ENCODE measurements around the gene TM4SF20. TPM values are rescaled to one million over a fixed set of nuclear protein-coding genes. Genes with fewer than 3 reads are reported as not detected.
"Not testable (repeated sequence)": the region's sequence is repeated elsewhere in the genome, so short reads cannot be mapped to it uniquely, and the experiment has no call there.

Gene TM4SF20
- total RNA-seq, 1 donor from 2014 or later: not detected

DNA sequence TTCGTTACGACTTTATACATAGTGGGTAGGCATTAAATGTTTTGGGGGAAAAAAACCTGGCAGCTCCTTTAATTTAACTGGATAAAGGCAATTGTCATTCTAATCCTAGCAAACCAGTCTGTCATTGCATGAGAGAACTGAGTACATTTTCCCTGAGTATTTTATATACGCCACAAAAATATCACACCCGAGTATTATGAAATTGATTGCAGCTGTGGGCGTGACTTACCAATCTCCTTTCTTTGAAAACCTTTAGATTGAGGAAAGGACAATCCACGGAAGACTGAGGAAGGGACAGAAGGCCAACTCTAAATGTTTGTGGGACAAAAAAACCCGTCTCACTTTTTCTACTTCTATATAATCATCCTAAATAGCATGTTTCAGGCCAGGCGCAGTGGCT, 9.0 kb downstream of the TM4SF20 start:
- FAIRE-seq (no peak), DNase-seq (ENCODE audit: low read depth) (no peak)
- H3K27me3 ChIP-seq (ENCODE audit: control insufficient read depth, insufficient read depth, low read length): no peaks in the 10 kb centered on the region
- no peak overlapping the region for H3K4me3 ChIP-seq (ENCODE audit: low read depth, low read length)
- TF ChIP-seq, protein P1, sequence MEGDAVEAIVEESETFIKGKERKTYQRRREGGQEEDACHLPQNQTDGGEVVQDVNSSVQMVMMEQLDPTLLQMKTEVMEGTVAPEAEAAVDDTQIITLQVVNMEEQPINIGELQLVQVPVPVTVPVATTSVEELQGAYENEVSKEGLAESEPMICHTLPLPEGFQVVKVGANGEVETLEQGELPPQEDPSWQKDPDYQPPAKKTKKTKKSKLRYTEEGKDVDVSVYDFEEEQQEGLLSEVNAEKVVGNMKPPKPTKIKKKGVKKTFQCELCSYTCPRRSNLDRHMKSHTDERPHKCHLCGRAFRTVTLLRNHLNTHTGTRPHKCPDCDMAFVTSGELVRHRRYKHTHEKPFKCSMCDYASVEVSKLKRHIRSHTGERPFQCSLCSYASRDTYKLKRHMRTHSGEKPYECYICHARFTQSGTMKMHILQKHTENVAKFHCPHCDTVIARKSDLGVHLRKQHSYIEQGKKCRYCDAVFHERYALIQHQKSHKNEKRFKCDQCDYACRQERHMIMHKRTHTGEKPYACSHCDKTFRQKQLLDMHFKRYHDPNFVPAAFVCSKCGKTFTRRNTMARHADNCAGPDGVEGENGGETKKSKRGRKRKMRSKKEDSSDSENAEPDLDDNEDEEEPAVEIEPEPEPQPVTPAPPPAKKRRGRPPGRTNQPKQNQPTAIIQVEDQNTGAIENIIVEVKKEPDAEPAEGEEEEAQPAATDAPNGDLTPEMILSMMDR (IDR thresholded peaks at IDR 0.05; ENCODE audit: insufficient read depth, low read length, severe bottlenecking): no peak
- no peaks in the 10 kb centered on the region for H3K36me3 ChIP-seq (ENCODE audit: control insufficient read depth, insufficient read depth, low read length)

DNA sequence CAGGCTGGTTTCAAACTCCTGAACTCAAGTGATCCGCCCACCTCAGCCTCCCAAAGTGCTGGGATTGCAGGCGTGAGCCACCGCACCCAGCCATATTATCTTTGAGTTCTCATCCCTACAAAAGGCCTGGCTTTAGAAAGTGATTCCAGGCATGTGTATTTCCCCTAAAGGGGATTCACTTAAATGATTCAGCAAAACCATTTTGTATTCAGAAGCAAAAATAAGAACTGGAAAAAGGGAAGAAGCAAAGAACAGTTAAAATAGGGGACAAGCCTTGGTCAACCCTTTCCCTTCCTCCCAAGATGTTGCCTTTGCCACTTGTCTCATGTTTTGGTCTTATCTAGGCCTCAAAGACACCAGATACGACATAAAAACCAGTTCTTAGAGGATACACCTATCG, 10.5 kb downstream of the TM4SF20 start:
- H3K4me3 ChIP-seq (ENCODE audit: low read depth, low read length): no peak overlapping the region
- no peaks in the 10 kb centered on the region for H3K36me3 ChIP-seq (ENCODE audit: control insufficient read depth, insufficient read depth, low read length)
- DNase-seq (ENCODE audit: low read depth): no peak
- TF ChIP-seq, protein P1 (IDR thresholded peaks at IDR 0.05; ENCODE audit: insufficient read depth, low read length, severe bottlenecking): no peak
- no peak for FAIRE-seq
- H3K27me3 ChIP-seq (ENCODE audit: control insufficient read depth, insufficient read depth, low read length): no peaks in the 10 kb centered on the region

DNA sequence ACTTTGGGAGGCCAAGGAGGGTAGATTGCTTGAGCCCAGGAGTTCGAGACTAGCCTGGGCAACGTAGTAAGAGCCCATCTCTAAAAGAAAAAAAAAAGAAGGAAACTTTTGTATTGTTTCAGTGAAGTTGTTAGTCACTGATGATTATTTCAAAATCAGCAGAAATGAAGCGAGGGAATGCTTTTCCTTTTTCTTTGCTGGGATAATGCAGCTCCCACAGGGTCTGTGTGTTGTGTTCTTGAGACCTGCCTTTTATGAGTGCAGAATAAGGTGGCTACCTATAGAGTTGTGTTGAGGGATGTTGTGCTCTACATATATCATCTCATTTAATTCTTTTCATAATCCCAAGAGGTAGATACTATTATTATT, 11.7 kb downstream of the TM4SF20 start:
- TF ChIP-seq, protein P1 (IDR thresholded peaks at IDR 0.05; ENCODE audit: insufficient read depth, low read length, severe bottlenecking): no peak
- no peaks in the 10 kb centered on the region for H3K27me3 ChIP-seq (ENCODE audit: control insufficient read depth, insufficient read depth, low read length)
- H3K36me3 ChIP-seq (ENCODE audit: control insufficient read depth, insufficient read depth, low read length): no peaks in the 10 kb centered on the region
- DNase-seq (ENCODE audit: low read depth) (no peak), FAIRE-seq (no peak)
- H3K4me3 ChIP-seq (ENCODE audit: low read depth, low read length): no peak overlapping the region

DNA sequence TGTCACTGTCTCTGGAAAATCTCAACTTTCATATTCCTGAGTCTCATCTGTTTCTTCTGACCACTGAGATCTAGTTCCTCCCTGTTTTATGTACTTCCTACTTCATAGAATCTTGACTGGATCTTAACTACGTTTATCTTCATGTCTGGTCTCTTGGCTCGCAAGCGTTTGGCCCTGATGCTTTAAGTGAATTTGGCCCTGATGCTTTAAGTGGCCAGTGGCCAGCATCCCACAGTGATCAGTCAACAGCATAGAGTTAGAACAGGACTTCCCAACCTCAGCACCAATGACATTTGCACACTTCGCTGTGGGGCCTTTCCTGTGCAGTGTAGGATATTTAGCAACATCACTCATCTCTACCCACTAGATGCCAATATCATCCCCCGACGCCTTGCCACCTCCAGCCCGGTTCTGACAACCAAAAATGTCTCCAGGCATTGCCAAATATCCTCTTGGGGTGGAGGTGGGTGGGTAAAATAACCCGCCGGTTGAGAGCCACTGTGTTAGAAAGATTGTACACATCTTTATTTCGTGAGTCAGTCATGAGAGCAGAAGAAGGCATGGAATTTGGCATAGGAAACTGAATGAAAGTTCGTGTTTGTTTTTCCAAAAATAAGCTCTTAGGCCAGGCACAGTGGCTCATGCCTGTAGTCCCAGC, 12.2 kb downstream of the TM4SF20 start:
- FAIRE-seq: no peak
- Histone ChIP-seq H3K27me3 (ENCODE audit: control insufficient read depth, insufficient read depth, low read length) (no peaks in the 10 kb centered on the region), H3K4me3 (ENCODE audit: low read depth, low read length) (no peak overlapping the region), H3K36me3 (ENCODE audit: control insufficient read depth, insufficient read depth, low read length) (no peaks in the 10 kb centered on the region)
- TF ChIP-seq, protein P1 (IDR thresholded peaks at IDR 0.05; ENCODE audit: insufficient read depth, low read length, severe bottlenecking): no peak
- DNase-seq (ENCODE audit: low read depth): peak; percentile 67

DNA sequence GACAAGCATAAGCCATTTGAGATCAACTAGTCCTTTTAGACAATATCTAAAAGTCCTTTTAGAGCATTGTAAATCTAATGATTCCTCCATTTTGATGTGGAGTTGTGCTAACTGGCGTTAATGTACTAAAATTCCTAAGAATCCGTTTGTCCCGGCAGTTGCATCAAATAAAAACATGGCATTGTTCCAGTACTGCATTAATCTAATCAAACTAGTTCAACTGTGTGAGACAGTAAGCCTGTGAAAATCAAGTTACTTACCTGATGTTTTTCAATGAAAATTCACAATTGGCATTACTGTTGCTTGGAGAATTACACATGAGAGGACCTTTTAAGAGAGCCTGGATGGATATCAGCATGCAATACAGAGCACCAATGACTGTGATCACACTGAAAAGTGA, 13.3 kb downstream of the TM4SF20 start:
- no peaks in the 10 kb centered on the region for H3K27me3 ChIP-seq (ENCODE audit: control insufficient read depth, insufficient read depth, low read length)
- TF ChIP-seq, protein P1 (IDR thresholded peaks at IDR 0.05; ENCODE audit: insufficient read depth, low read length, severe bottlenecking): no peak
- no peaks in the 10 kb centered on the region for H3K36me3 ChIP-seq (ENCODE audit: control insufficient read depth, insufficient read depth, low read length)
- DNase-seq (ENCODE audit: low read depth) (no peak), FAIRE-seq (no peak)
- no peak overlapping the region for H3K4me3 ChIP-seq (ENCODE audit: low read depth, low read length)

DNA sequence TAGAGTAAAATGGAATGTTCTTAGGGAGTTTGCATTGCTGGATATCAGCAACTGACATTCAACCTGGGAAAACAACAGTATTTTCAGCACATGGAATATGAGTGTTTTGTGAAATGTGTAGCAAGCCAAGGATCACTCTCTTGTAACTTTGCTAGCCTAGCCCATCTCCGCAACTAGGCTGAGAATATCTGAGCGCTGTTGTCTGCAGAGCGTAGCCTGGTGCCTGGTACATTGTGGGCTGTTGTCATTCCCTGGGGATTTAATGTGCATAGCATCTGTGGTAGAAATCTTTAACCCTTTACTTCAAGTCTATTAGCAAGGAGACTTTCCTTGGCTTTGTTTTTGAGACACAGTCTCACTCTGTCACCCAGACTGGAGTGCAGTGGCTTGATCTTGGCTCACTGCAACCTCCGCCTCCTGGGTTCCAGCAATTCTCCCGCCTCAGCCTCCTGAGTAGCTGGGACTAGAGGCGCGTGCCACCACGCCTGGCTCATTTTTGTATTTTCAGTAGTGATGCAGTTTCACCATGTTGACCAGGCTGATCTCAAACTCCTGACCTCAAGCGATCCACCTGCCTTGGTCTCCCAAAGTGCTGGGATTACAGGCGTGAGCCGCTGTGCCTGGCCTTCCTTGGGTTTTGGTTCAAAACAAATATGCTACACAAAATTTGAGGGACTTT, 14.4 kb downstream of the TM4SF20 start:
- not testable (repeated sequence) for FAIRE-seq; DNase-seq (ENCODE audit: low read depth)

More for the DNA sequence above, 14.4 kb downstream of the TM4SF20 start:
- H3K36me3 ChIP-seq (ENCODE audit: control insufficient read depth, insufficient read depth, low read length); H3K4me3 ChIP-seq (ENCODE audit: low read depth, low read length); H3K27me3 ChIP-seq (ENCODE audit: control insufficient read depth, insufficient read depth, low read length): not testable (repeated sequence)
